ENCODE results near the gene PDLIM1. TPM values are rescaled to one million over a fixed set of nuclear protein-coding genes. Genes with fewer than 3 reads are reported as not detected.
A peak's percentile ranks its signal among the peaks of the same experiment; 100 is the strongest.

The PDLIM1 gene
- total RNA-seq, 1 experiment from 2014 or later, result 115 TPM

DNA sequence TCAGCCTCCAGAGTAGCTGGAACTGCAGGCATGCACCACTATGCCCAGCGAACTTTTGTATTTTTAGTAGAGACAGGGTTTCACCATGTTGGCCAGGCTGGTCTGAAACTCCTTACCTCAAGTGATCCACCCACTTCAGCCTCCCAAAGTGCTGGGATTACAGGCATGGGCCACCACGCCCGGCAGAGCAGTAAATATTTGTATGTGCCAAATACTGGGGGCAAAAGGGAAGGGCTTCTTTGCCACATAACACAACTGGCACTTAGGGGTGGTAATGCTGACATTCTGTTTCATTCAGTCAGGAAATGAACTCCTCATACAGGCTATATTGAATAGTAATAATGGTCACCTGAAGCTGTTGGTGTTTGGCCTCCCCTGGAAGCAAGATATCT is 55.1 kb downstream of the PDLIM1 start:
- no peaks in the 10 kb centered on the region for H3K79me2 ChIP-seq (ENCODE audit: insufficient read depth, low read length)
- H2AFZ ChIP-seq (ENCODE audit: low read length), result no peak overlapping the region
- no peak overlapping the region for H3K4me3 Mint-ChIP-seq
- no peaks in the 10 kb centered on the region for H4K20me1 ChIP-seq (ENCODE audit: control insufficient read depth, insufficient read depth, insufficient read length)
- TF ChIP-seq, protein P1, sequence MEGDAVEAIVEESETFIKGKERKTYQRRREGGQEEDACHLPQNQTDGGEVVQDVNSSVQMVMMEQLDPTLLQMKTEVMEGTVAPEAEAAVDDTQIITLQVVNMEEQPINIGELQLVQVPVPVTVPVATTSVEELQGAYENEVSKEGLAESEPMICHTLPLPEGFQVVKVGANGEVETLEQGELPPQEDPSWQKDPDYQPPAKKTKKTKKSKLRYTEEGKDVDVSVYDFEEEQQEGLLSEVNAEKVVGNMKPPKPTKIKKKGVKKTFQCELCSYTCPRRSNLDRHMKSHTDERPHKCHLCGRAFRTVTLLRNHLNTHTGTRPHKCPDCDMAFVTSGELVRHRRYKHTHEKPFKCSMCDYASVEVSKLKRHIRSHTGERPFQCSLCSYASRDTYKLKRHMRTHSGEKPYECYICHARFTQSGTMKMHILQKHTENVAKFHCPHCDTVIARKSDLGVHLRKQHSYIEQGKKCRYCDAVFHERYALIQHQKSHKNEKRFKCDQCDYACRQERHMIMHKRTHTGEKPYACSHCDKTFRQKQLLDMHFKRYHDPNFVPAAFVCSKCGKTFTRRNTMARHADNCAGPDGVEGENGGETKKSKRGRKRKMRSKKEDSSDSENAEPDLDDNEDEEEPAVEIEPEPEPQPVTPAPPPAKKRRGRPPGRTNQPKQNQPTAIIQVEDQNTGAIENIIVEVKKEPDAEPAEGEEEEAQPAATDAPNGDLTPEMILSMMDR (conservative IDR thresholded peaks at IDR 0.05), result no peak
- no peak overlapping the region for H3K23ac ChIP-seq (ENCODE audit: insufficient read length, low read depth, low read length)
- no peak overlapping the region for H3T11ph ChIP-seq (ENCODE audit: low read length)
- H2BK120ac ChIP-seq (ENCODE audit: low read depth, low read length, poor library complexity, severe bottlenecking), result no peak overlapping the region
- H3K27me3 ChIP-seq (ENCODE audit: insufficient read depth, low read length), result no peaks in the 10 kb centered on the region
- no peak overlapping the region for H3K56ac ChIP-seq (ENCODE audit: insufficient read length, low read depth, low read length)
- H3K9me3 Mint-ChIP-seq, result peaks cover 9 to 16% of the 10 kb centered on the region in 2 experiments
- peaks cover 28 to 58% (median 57%) of the 10 kb centered on the region in 3 experiments for H3K36me3 Mint-ChIP-seq (ENCODE audit: insufficient read depth in 1 of 3, low read depth in 3 of 3)
- H3K18ac ChIP-seq (ENCODE audit: insufficient read length, low read depth, low read length), result no peak overlapping the region
- peaks cover 3% of the 10 kb centered on the region for H3K23me2 ChIP-seq (ENCODE audit: insufficient read length, low read depth, low read length, poor library complexity, severe bottlenecking)
- H3K79me1 ChIP-seq (ENCODE audit: insufficient read depth, low read depth, low read length, poor library complexity, severe bottlenecking), result no peaks in the 10 kb centered on the region
- no peak for DNase-seq
- no peak overlapping the region for H2BK12ac ChIP-seq (ENCODE audit: insufficient read length, low read depth, low read length)
- peaks cover 3% of the 10 kb centered on the region; the same call in 1 of the 2 replicates for H3K4me1 ChIP-seq (ENCODE audit: insufficient read depth, low read length)
- peak overlapping the region; percentile 90 to 98 (median 90); a peak in 5 of 7 replicates for H3K27ac Mint-ChIP-seq
- no peak overlapping the region for H3K4ac ChIP-seq (ENCODE audit: low read depth, low read length)
- no peaks in the 10 kb centered on the region for H3K27me3 Mint-ChIP-seq (ENCODE audit: low read depth)
- no peak overlapping the region for H2BK20ac ChIP-seq (ENCODE audit: low read depth, low read length, poor library complexity, severe bottlenecking)
- H2BK5ac ChIP-seq (ENCODE audit: insufficient read length, low read length), result no peak overlapping the region
- H2BK15ac ChIP-seq (ENCODE audit: low read depth, low read length), result no peak overlapping the region
- H4K8ac ChIP-seq (replicated peaks; ENCODE audit: insufficient read length, low read depth, low read length), result no peak overlapping the region
- WGBS (ENCODE audit: extremely low coverage, insufficient read length, low lambda C conversion rate), result no CpG with 5 or more reads among the region's 3 CpGs
- no peak overlapping the region for H3K9ac ChIP-seq (ENCODE audit: extremely low read depth, insufficient read length, low read length)
- no peak overlapping the region for H3K27ac ChIP-seq (ENCODE audit: insufficient read length, low read depth, low read length)
- no peak overlapping the region for H4K5ac ChIP-seq (ENCODE audit: insufficient read length, low read depth, low read length)
- H2AK5ac ChIP-seq (ENCODE audit: insufficient read length, low read length), result no peak overlapping the region
- no peaks in the 10 kb centered on the region for H3K9me3 ChIP-seq (ENCODE audit: control insufficient read depth, low read depth, low read length)
- no peak overlapping the region for H4K91ac ChIP-seq (ENCODE audit: insufficient read length, low read depth, low read length)
- H3K4me1 Mint-ChIP-seq, result peaks cover 30 to 31% of the 10 kb centered on the region in 2 experiments
- no peak overlapping the region for H3K4me2 ChIP-seq (ENCODE audit: insufficient read depth, insufficient read length, low read length)
- no peak overlapping the region for H3K14ac ChIP-seq (ENCODE audit: insufficient read depth, low read length)
